Brain microvascular endothelial cell (primary cell): Measurements from ENCODE around the gene RYR2.
"Not testable (repeated sequence)": the region's sequence is repeated elsewhere in the genome, so short reads cannot be mapped to it uniquely, and the experiment has no call there.

Experiments
- DNase-seq: peaks from one replicate; pipeline ENCODE4 v3.0.0-alpha.2; 2020
- H3K27ac ChIP-seq: fragments of 250-450 bp; sonication (Bioruptor Pico); 2 replicates; pipeline ENCODE4 v1.5.1; 2020; ENCODE audit warnings: mild to moderate bottlenecking, moderate library complexity
- H3K27me3 ChIP-seq: fragments of 250-450 bp; sonication (Bioruptor Pico); replicated peaks from 2 replicates; pipeline ENCODE4 v1.5.1; 2020; ENCODE audit warnings: mild to moderate bottlenecking
- H3K36me3 ChIP-seq: fragments of 250-450 bp; sonication (Bioruptor Pico); replicated peaks from 2 replicates; pipeline ENCODE4 v1.5.1; 2020; ENCODE audit warnings: mild to moderate bottlenecking
- H3K4me3 ChIP-seq: 2 replicates; pipeline ENCODE4 v1.5.1; 2011; ENCODE audit warnings: low read depth, mild to moderate bottlenecking, control low read depth, low read length, moderate library complexity
- CTCF ChIP-seq: IDR thresholded peaks from 2 replicates; pipeline ENCODE4 v1.5.1; 2011; ENCODE audit warnings: low read depth, mild to moderate bottlenecking, moderate library complexity, low read length, control low read depth, inconsistent platforms; ENCODE audit errors: missing control alignments
- in situ Hi-C: cut with HindIII; loops from 2 replicates; pipeline ENCODE4 v1.10.0; 2017; ENCODE audit warnings: low sequenced_read_pairs, low pct_ligation_motif_present

The RYR2 gene

GRCh38 chr1:237120683-237121082 is 78.7 kb downstream of the RYR2 start:
- in situ Hi-C loops: no loop called here
- H3K36me3 ChIP-seq: no peaks in the 10 kb centered on the region
- no peak overlapping the region for H3K4me3 ChIP-seq
- TF ChIP-seq CTCF: no peak
- no peaks in the 10 kb centered on the region for H3K27me3 ChIP-seq
- H3K27ac ChIP-seq: no peak overlapping the region
- DNase-seq: no peak

- H3K36me3 ChIP-seq: no peaks in the 10 kb centered on the region
- H3K4me3 ChIP-seq: no peak overlapping the region
- in situ Hi-C loops: no loop called here
- H3K27me3 ChIP-seq: no peaks in the 10 kb centered on the region
- H3K27ac ChIP-seq: no peak overlapping the region
- no peak for TF ChIP-seq CTCF
- no peak for DNase-seq
Measured at GRCh38 chr1:237124856-237125462, 83.0 kb downstream of the RYR2 start.

GRCh38 chr1:237126180-237126579 is 84.2 kb downstream of the RYR2 start:
- H3K27me3 ChIP-seq: no peaks in the 10 kb centered on the region
- no peaks in the 10 kb centered on the region for H3K36me3 ChIP-seq
- H3K4me3 ChIP-seq: no peak overlapping the region
- in situ Hi-C loops: no loop called here
- no peak for TF ChIP-seq CTCF
- DNase-seq: no peak
- H3K27ac ChIP-seq: no peak overlapping the region

- H3K27ac ChIP-seq, H3K27me3 ChIP-seq, in situ Hi-C loops, DNase-seq, H3K4me3 ChIP-seq, H3K36me3 ChIP-seq: not testable (repeated sequence)
Measured at GRCh38 chr1:237127301-237127700, 85.3 kb downstream of the RYR2 start.

- in situ Hi-C loops: no loop called here
- no peak for DNase-seq
- Histone ChIP-seq H3K27me3 (no peaks in the 10 kb centered on the region), H3K4me3 (no peak overlapping the region), H3K27ac (no peak overlapping the region), H3K36me3 (no peaks in the 10 kb centered on the region)
- TF ChIP-seq CTCF: no peak
Measured at GRCh38 chr1:237133921-237134320, 91.9 kb downstream of the RYR2 start.

GRCh38 chr1:237134929-237135328 is 92.9 kb downstream of the RYR2 start:
- no peaks in the 10 kb centered on the region for H3K27me3 ChIP-seq
- TF ChIP-seq CTCF: no peak
- in situ Hi-C loops: no loop called here
- H3K4me3 ChIP-seq: no peak overlapping the region
- H3K36me3 ChIP-seq: no peaks in the 10 kb centered on the region
- DNase-seq: no peak
- no peak overlapping the region for H3K27ac ChIP-seq
